WI38 (cell line): ENCODE results near the gene SMYD3.

Experiments used
- H3K4me3 ChIP-seq: 2 replicates; pipeline ENCODE4 v1.5.1; 2011; ENCODE audit warnings: low read depth, mild to moderate bottlenecking, control low read depth, low read length
- CTCF ChIP-seq: IDR thresholded peaks from 2 replicates; pipeline ENCODE4 v1.5.1; 2012; ENCODE audit warnings: low read depth, mild to moderate bottlenecking, control low read depth, low read length

The SMYD3 gene

GRCh38 chr1:245765230-245766000, 741.7 kb downstream of the SMYD3 start:
- no peak overlapping the region for H3K4me3 ChIP-seq
- TF ChIP-seq CTCF = no peak

GRCh38 chr1:245763873-245764331, 743.2 kb downstream of the SMYD3 start:
- no peak for TF ChIP-seq CTCF
- H3K4me3 ChIP-seq = no peak overlapping the region

- no peak for TF ChIP-seq CTCF
- no peak overlapping the region for H3K4me3 ChIP-seq
These were observed 744.6 kb downstream of the SMYD3 start for GRCh38 chr1:245762396-245762910.

GRCh38 chr1:245760301-245760700, 746.8 kb downstream of the SMYD3 start:
- no peak for TF ChIP-seq CTCF
- no peak overlapping the region for H3K4me3 ChIP-seq

GRCh38 chr1:245754463-245754961, 752.6 kb downstream of the SMYD3 start:
- H3K4me3 ChIP-seq = no peak overlapping the region

GRCh38 chr1:245753807-245754206, 753.3 kb downstream of the SMYD3 start:
- no peak overlapping the region for H3K4me3 ChIP-seq
- no peak for TF ChIP-seq CTCF

More at GRCh38 chr1:245754463-245754961, 752.6 kb downstream of the SMYD3 start:
- TF ChIP-seq CTCF = no peak

- no peak for TF ChIP-seq CTCF
- H3K4me3 ChIP-seq = no peak overlapping the region
These were observed 754.5 kb downstream of the SMYD3 start for GRCh38 chr1:245752561-245752960.
